ENCODE measurements around the gene LPP. TPM values are rescaled to one million over a fixed set of nuclear protein-coding genes. Genes with fewer than 3 reads are reported as not detected.

The LPP gene
- total RNA-seq, 1 donor from 2014 or later, result 184 TPM

GRCh38 chr3:188553569-188553968 is 399.6 kb downstream of the LPP start:
- Mint-ChIP-seq H3K4me3 (ENCODE audit: unreplicated experiment) (no peak overlapping the region), H3K9me3 (ENCODE audit: unreplicated experiment) (no peaks in the 10 kb centered on the region), H3K4me1 (ENCODE audit: unreplicated experiment) (peaks cover 5% of the 10 kb centered on the region), H3K27me3 (ENCODE audit: unreplicated experiment) (no peaks in the 10 kb centered on the region), H3K36me3 (ENCODE audit: unreplicated experiment) (peaks cover 4% of the 10 kb centered on the region), H3K27ac (ENCODE audit: unreplicated experiment) (no peak overlapping the region)
- no peak for TF ChIP-seq CTCF (IDR thresholded peaks at IDR 0.05)
- no peak for DNase-seq (ENCODE audit: extremely low spot score, unreplicated experiment)

- H3K27ac Mint-ChIP-seq (ENCODE audit: unreplicated experiment), result no peak overlapping the region
- DNase-seq (ENCODE audit: extremely low spot score, unreplicated experiment), result no peak
- no peak for TF ChIP-seq CTCF (IDR thresholded peaks at IDR 0.05)
- H3K4me1 Mint-ChIP-seq (ENCODE audit: unreplicated experiment), result peaks cover 13% of the 10 kb centered on the region
- no peaks in the 10 kb centered on the region for H3K9me3 Mint-ChIP-seq (ENCODE audit: unreplicated experiment)
- H3K36me3 Mint-ChIP-seq (ENCODE audit: unreplicated experiment), result peaks cover 1% of the 10 kb centered on the region
- no peak overlapping the region for H3K4me3 Mint-ChIP-seq (ENCODE audit: unreplicated experiment)
- H3K27me3 Mint-ChIP-seq (ENCODE audit: unreplicated experiment), result no peaks in the 10 kb centered on the region
Observed at GRCh38 chr3:188554404-188554803, 400.4 kb downstream of the LPP start.

- H3K27me3 Mint-ChIP-seq (ENCODE audit: unreplicated experiment), result no peaks in the 10 kb centered on the region
- H3K27ac Mint-ChIP-seq (ENCODE audit: unreplicated experiment), result no peak overlapping the region
- no peak for TF ChIP-seq CTCF (IDR thresholded peaks at IDR 0.05)
- H3K4me3 Mint-ChIP-seq (ENCODE audit: unreplicated experiment), result no peak overlapping the region
- DNase-seq (ENCODE audit: extremely low spot score, unreplicated experiment), result no peak
- H3K4me1 Mint-ChIP-seq (ENCODE audit: unreplicated experiment), result peaks cover 16% of the 10 kb centered on the region
- no peaks in the 10 kb centered on the region for H3K9me3 Mint-ChIP-seq (ENCODE audit: unreplicated experiment)
- H3K36me3 Mint-ChIP-seq (ENCODE audit: unreplicated experiment), result no peaks in the 10 kb centered on the region
Observed at GRCh38 chr3:188557235-188557634, 403.3 kb downstream of the LPP start.

GRCh38 chr3:188558343-188559071 is 404.6 kb downstream of the LPP start:
- no peak for TF ChIP-seq CTCF (IDR thresholded peaks at IDR 0.05)
- Mint-ChIP-seq H3K4me3 (ENCODE audit: unreplicated experiment) (no peak overlapping the region), H3K4me1 (ENCODE audit: unreplicated experiment) (peaks cover 16% of the 10 kb centered on the region), H3K27ac (ENCODE audit: unreplicated experiment) (peak overlapping the region; percentile 52), H3K9me3 (ENCODE audit: unreplicated experiment) (no peaks in the 10 kb centered on the region), H3K27me3 (ENCODE audit: unreplicated experiment) (no peaks in the 10 kb centered on the region), H3K36me3 (ENCODE audit: unreplicated experiment) (peaks cover 4% of the 10 kb centered on the region)
- no peak for DNase-seq (ENCODE audit: extremely low spot score, unreplicated experiment)

- TF ChIP-seq CTCF (IDR thresholded peaks at IDR 0.05), result no peak
- no peak overlapping the region for H3K4me3 Mint-ChIP-seq (ENCODE audit: unreplicated experiment)
- peaks cover 16% of the 10 kb centered on the region for H3K4me1 Mint-ChIP-seq (ENCODE audit: unreplicated experiment)
- H3K9me3 Mint-ChIP-seq (ENCODE audit: unreplicated experiment), result no peaks in the 10 kb centered on the region
- no peaks in the 10 kb centered on the region for H3K27me3 Mint-ChIP-seq (ENCODE audit: unreplicated experiment)
- DNase-seq (ENCODE audit: extremely low spot score, unreplicated experiment), result no peak
- H3K27ac Mint-ChIP-seq (ENCODE audit: unreplicated experiment), result peak overlapping the region; percentile 52
- H3K36me3 Mint-ChIP-seq (ENCODE audit: unreplicated experiment), result peaks cover 4% of the 10 kb centered on the region
Observed at GRCh38 chr3:188559072-188559429, 405.1 kb downstream of the LPP start.

All from osteocyte (in vitro differentiated cells).